ENCODE results near the gene TMEM53. TPM values are rescaled to one million over a fixed set of nuclear protein-coding genes. Genes with fewer than 3 reads are reported as not detected.

The TMEM53 gene
- polyA plus RNA-seq, 3 donors: 12.7 to 12.9 (median 12.8) TPM

DNA sequence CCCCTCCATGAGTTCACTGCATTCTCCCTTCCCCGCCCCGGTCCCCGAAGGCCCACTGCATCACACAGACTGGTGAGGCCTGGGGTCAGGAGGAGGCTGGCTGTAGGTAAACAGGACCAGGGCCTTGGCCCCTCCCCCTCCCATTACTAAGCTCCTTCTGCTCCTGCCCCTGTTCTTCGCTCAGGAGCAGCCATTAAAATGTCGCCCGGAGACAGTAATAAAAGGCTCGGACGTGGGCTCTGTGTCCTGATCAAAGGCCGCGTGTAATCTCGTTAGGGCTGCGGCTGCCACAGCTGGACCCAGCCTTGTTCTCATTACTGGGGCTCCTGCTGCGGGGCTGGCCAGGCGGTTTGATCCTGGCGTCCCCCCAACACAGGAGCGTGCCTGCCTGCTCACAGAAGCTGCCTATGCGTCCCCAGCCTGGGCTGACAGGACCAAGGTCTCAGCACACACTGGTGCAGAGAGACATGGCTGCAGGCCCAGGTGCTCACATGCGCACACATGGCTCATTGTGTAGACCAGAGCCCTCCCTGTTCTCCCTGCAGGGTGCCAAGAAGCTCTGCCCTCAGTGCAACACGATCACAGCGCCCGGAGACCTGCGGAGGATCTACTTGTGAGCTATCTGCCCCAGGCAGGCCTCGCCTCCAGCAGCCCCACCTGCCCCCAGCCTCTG is 24.0 kb downstream of the TMEM53 start:
- no peak for DNase-seq (ENCODE audit: low read depth in 3 of 3, low spot score in 2 of 3)

DNA sequence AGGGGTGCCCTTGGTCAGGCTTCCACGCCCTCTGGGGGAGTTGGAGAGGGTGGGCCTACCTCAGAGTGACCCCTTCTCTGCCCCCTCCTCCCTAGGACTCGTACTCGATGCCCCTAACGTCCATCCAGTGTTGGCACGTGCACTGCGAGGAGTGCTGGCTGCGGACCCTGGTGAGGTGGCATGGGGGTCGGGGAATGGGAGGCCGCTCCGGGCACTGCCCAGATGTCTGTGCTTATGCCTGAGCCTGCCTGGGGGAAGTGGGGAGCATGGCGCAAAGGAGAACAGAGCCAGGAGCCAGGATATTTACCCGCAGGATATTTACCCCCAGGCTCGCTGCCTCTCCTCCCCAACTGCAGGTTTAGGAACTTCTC is 24.5 kb downstream of the TMEM53 start:
- no peak for DNase-seq (ENCODE audit: low read depth in 3 of 3, low spot score in 2 of 3)

DNA sequence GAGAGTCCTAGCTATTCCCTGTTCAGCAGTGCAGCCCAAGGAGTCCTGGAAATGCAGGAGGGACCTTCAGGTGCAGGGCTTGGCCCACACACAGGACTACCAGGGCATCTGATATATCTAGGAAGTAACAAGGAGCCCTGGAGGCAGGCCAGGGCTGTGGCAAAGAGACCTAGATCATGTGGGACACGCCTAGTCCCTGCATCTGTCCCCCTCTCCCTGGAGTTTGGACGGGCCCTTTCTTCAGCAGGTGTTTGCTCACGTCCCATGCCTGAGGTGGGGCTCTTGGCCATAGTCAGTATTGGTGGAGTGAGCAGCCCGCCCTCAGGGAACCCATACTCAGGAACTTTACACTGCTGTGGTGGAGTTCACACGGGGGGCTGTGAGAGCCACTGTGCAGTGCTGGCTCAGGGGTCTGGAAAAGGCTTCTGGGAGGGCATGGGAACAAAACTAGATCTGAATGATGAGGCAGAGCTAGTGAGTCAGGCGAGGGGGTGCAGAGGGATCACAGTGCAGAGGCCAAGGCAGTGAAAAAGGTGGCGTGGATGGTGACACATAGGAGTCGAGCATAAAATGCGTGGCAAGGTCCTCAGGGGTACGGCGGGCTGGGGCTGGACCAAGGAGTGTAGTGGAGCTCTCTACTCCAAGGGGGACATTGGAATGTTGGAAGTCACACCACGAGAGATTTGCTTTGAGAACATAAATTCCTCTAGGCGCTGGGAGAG is 25.6 kb downstream of the TMEM53 start:
- DNase-seq (ENCODE audit: low read depth in 3 of 3, low spot score in 2 of 3): no peak

DNA sequence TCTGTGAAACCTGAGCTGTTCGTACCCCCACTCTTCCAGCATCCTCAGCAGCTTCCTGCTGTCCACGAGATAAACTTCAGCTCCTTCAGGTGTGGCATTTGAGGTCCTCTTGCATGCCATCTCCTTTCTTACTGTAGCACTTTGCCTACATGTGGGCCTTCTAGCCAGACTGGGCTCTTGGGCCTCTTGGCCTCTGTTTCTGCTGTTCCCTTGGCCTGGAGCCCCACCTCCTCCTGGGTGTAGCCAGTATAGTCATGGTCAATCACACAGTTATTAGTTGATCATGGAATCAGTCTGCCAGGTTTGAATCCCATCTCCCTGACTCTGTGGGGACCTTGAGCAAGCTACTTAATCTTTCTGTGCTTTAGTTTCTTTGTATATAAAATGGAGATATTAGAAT is 26.4 kb downstream of the TMEM53 start:
- no peak for DNase-seq (ENCODE audit: low read depth in 3 of 3, low spot score in 2 of 3)

DNA sequence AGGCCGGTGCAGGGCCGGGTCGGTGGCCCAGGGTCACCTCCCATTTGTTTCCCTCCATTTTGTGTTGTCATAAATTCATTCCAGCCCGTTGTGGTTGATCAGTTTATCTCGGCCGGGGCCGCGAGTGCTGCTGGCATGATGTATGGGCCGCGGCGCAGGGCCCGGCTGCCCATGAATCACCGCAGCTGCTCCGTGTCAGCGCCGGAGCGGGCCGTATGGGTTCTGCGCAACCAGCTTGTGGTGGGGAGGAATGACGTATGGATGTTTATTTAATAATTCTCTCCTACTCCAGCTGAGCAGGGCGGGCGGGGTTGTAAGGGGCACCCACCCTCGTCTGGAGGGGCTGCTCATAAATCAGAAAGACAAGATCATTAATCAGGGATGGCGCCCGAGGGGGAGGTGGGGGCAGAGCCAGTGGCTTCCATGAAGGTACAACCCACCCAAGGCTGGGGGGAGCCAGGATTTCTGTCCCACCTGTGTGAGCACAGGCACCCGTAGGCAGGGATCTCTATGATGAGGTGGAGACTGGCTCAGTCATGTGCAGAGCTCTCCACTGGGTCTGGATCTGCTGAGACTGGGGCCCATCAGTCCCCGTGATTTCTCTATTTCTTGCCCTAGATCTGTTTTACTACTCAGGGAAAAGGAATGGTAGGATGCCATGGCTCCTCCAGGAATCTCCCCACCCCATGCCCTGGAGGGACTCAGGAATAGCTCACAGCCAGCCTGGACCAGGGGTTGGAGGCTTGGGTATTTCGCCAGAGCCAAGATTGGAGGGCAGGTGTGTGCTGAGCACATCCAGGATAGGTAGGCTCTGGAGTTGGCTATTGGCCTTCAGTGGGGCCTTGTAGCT is 27.8 kb downstream of the TMEM53 start:
- no peak for DNase-seq (ENCODE audit: low read depth in 3 of 3, low spot score in 2 of 3)

DNA sequence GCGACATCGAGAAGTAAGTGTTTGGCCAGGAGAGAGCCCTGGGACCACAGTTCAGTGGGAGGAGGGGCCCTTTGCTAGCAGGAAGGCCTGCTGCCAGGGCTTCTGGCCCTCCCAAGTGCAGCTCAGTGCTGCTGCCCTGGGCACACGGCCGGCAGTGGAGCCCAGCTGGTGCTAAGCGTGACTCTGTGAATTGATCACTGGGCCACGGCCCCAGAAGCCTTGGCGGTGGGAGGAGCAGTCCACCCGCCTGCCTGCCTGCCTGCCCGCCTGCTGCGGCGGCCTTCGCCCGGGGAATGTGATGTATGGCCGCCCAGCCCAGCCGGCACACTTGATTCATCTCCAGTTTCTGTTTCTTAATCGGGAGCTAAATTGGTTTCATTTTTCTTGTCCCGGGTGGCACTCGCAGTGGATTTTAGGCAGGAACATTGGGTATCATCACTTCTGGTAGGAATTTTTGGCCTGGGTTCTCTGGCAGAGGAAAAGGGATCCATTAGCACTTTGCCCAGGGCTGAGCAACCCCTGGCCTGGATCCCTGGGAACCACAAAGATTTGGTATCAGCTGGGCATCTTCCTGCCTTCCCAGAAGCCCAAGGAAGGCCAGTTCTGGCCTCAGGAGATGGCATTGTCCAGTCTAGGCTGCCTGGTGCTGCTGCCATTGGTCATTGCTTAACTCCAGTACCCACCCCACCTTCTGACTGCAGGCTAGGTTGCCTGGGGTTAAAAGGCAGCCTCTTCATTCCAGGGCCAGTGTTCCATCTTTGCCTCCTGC is 28.6 kb downstream of the TMEM53 start:
- no peak for DNase-seq (ENCODE audit: low read depth in 3 of 3, low spot score in 2 of 3)

DNA sequence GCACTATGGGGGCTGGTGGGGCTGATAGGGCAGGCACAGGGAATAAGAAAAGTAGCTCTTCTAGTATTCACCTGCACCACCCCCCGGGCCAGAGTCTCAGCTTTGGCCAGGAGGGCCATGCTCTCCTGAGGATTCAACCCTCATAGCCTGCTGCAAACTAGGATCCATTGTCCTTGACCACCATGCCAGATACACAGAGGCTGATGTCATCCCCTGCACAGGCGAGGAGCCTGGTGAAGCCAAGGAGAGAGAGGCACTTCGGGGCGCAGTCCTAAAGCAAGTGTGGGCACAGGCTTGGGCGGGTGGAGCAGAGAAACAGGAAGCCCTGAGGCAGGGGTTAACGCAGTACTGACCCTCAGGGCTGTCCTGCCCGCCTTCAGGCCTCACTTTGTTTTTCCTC is 29.5 kb downstream of the TMEM53 start:
- DNase-seq (ENCODE audit: low read depth in 3 of 3, low spot score in 2 of 3): no peak

DNA sequence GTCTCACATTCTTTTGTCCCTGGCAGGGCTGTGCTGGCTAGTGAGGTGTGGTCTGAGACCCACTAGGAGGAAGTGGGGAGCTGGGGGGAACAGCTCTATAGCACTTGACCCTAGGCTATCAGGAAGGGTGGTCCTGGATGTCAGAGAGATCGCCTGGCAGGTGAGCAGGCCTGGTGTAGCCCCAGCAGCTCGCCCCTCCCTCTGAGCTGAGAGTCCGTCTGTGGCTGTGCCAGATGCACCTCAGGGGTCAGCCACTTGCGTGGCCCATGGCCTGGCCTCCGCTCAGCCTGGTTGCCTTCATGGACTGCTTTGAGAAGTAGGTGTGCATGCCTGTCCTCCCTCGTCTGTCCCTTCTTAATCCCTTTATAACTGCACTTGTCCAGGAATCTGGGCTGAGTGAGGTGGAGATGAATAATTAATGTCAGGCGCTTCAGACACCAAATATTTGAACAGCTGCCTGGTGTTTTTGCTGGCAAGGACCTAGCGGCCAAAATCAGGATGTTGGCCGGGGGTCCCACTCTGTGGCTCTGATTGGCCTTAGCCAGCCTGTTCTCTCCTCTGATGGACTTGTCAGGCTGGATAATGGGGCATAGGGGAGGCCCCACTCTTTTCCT is 30.5 kb downstream of the TMEM53 start:
- no peak for DNase-seq (ENCODE audit: low read depth in 3 of 3, low spot score in 2 of 3)

DNA sequence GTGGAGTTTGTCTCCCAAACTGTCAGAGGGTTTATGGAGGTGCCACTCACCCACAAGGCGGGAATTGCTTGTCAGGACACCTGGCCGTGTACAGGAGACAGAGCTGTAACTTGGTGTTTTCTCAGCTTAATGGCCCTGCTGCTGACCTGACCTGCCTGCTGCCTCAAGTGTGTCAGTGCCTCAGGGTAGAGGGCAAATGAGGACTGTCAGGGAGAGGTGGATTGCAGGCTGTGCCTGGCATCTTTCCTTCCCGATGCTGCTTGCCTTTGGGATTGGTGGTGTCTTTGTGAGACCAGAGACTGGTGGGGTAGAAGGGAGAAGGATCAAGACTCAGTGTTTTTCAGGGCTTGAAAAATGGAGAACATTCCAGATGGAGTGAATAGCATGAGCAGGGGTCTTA is 31.4 kb downstream of the TMEM53 start:
- DNase-seq (ENCODE audit: low read depth in 3 of 3, low spot score in 2 of 3): no peak

DNA sequence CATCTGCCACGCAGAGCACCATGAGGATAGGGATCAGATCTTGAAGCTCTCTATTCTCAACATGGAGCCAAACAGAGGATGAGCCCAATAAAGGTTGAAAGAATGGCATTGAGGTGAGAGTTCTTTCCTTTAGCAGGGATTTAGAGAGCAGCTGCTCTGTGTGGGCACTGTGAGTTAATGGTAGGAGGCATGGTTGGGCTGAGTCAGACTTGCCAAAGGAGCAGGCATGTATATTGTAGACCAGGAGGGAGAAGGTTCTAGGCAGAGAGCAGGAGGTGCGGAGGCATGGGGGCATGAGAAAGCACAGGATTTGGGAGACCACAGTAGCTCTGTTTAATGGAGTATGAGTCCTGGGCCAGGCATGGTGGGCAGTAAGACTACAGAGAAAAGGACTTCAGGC is 32.0 kb downstream of the TMEM53 start:
- no peak for DNase-seq (ENCODE audit: low read depth in 3 of 3, low spot score in 2 of 3)

DNA sequence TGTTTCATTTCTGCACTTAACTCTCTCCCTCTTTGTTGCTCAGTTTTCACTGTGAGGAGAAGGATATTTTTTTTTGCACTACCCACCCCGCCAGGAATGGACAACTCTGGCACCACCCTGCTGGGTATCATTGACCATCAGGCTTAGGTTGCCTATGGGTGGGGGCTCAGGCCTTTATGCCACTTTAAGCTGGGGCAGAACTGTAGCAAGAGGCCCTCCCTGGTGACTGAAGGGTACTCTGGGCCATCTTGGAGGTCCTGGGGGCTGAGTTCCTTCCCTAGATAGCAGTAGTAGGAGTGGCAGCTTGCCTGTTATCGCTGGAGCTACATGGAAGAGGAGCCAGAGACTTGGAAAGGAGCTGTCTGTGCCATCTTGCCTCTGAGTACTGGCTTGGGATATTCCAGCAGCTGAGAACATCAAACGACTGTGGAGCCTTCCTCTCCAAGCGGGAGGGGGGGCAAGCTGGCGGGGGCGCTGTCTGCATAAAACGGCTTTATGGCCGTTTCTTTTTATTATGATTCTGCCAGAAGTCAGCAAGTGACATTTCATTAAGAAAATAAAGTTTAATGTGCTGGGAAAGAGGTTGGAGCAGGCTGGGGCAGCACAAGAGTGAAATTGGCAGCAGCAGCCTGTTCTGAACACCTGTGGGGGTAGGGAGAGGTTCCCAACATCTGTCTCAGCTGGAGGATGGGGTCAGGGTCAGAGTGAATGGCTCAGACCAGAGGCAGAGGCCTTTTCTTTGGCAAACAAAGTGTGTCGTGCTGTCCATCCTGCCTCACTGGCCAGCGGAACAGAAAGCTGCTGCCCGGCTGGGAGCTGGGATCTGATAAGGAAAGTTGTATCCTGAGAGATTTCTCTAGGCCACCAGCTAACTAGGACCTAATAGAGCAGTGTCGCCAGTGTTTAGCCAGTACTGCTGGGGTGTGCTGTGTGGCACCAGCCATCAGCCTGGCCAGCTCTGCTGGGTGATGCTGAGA is 32.9 kb downstream of the TMEM53 start:
- no peak for DNase-seq (ENCODE audit: low read depth in 3 of 3, low spot score in 2 of 3)

DNA sequence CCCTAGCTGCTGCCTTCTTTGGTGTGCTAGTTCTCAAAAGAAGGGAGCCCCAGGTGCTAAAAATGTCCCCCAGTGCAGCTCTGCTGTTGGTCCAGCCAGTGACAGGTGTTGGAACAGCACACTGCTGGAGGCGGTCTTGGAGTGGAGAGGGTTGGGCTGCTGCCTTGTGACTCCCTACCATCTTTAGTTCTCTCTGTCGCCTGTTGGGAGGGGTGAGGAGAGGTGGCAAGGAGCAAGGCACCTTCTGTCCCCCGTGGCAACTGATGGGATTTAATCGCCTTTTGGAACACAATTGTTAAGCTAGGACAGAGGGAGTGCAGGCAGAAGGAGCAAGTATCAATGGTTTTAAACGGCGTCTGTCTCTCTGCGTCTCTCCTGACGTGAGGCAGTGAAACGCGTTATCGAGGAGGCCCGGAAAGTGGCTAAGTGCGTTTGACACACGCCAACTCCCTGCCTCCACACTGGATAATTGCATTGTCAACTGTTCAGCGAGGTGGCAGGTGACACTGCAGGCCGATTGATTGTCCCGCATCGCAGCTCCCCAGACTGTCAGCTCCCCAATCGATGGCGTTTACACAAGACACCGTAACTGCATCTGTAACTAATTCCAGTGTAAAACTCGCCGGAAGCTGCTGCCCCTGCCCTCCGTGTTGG is 34.0 kb downstream of the TMEM53 start:
- no peak for DNase-seq (ENCODE audit: low read depth in 3 of 3, low spot score in 2 of 3)

DNA sequence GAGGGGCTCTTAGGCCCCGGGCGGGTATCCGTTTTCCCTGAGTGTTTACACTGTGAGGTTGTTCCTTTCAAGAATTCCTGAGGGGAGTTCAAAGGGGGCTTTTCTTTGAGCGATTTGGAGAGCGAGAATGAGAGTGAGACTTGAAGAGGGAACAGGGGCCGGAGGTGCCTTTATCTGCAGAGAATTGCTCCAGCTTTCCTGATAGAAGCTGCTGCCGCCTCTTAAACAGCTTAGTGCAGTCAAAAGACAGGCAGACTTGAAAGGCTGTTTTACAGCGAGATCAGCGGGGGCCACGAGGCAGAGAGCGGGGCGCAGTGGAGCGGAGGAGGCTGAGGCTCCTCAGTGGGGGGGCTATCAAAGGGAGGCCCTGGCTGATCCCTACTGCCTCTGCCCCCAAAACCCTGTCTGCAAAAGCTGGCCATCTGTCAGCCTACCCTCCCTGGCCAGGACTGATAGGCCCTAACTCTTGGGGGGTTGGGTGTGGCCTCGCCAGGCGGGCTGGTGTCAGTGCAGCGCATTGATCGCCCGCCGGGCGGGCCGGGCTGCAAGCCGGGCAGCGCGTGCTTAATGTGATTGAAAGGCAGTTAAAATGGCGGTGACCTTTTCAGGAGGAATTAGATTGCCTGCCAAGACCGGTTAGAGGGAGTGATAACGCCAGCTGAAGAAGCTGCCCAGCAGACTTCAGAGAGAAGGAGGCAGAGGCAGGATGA is 36.4 kb downstream of the TMEM53 start:
- DNase-seq (ENCODE audit: low read depth in 3 of 3, low spot score in 2 of 3): no peak

DNA sequence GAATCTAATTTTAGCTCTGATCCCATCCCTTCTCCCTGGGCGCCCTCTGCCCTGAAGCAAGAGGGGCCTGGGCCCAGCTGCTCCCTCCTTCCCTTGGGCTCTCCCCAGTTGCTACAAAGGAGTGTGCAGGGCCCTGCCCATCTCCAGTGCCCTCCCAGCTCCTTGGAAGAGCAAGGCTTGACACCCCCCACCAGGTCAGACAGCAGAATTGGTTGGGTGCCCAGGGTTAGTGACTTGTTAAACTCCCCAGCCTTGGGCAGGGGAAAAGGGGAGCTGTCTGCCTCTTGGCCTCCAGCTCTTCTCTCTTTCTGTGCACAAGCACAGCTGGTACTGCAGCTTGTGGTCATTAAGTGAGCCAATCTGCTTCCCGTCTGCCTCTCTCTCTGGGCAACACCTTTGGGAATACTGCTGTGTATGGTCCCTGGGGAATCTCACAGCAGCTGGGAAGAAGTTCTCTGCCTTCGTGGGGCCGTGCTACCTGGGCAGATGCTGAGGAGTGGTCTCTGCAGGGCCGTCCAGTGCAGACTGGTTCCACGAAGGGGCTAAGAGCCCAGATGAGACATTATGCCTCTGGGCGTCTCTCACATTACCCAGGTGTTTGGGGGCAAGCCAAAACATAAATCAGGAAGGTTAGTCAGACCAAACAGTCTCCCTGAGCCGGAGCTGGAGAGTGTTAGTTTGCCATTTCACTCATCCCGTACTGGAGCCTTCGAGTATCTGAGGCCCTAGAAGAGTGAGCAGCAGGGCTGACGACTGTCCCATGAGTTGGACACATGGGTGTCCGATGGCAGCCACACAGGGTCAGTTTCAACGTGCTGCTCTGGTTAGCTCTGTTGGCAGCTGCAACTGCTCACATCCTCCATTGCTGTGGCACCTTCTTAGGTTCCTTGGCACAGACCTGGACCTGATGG is 37.3 kb downstream of the TMEM53 start:
- no peak for DNase-seq (ENCODE audit: low read depth in 3 of 3, low spot score in 2 of 3)

DNA sequence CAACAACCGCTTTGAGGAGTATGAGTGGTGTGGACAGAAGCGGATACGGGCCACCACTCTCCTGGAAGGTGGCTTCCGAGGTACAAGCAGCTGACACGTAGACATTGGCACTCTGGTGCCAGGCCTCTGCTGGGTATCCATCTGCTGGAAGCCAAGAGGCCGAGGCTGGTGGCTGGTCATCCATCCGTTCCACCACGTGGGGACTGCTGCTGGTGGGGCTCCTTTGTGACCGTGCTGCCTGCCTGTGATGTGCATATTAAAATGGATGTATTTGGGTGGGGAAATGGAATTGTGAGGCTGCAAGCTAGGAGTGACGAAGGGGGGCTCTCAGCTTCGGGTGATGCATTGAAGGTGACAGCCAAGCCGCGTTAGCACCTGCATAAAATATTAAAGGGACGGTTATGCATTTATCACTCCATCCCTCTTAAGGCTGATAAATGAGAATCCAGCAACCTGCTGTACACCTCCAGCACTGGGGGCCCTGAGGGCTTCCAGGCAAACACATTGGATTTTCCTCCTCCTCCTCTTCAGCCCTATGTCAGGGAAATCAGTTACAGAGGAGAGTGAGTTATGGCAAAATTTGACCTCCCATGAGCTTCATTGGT is 38.1 kb downstream of the TMEM53 start:
- DNase-seq (ENCODE audit: low read depth in 3 of 3, low spot score in 2 of 3): no peak

DNA sequence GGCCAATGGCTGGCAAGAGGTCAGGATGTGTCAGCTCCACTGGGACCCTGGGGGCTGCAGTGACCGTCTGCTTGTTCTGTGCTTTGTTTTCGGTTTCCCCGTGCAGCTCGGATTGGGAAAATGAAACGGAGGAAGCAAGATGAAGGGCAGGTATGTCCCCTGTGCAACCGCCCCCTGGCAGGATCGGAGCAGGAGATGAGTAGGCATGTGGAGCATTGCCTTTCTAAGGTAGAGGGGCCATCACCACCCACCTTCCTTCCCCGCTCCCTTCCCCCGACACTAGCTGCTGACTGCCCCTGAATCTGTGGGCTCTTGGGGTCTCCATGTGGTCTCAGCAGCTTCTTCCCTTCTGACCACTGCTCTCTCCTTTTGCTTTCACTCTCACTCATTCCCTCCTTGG is 38.8 kb downstream of the TMEM53 start:
- DNase-seq (ENCODE audit: low read depth in 3 of 3, low spot score in 2 of 3): no peak

Measured in right renal cortex interstitium (tissue), 3 donors.